ENCODE measurements around the gene ATE1. TPM values are rescaled to one million over a fixed set of nuclear protein-coding genes. Genes with fewer than 3 reads are reported as not detected.
A peak's percentile ranks its signal among the peaks of the same experiment; 100 is the strongest.
"Not testable (repeated sequence)": the region's sequence is repeated elsewhere in the genome, so short reads cannot be mapped to it uniquely, and the experiment has no call there.

ATE1 gene
- total and polyA plus RNA-seq, 4 donors: 4.2 to 47.8 (median 13.2) TPM

GRCh38 chr10:121926157-121926556, 1.7 kb downstream of the ATE1 start:
- peak in 1 of 3 donors; percentile 32 for DNase-seq
- 72 to 77% methylated on average over 4 of the region's 4 CpGs for WGBS, 2 donors
- Histone ChIP-seq H3K27ac (ENCODE audit: low read depth in 1 of 2, low read length in 1 of 2) (no peak overlapping the region), H3K9me3 (ENCODE audit: control insufficient read depth in 4 of 4, insufficient read depth in 3 of 4, low read length in 3 of 4) (no peaks in the 10 kb centered on the region), H3K4me3 (no peak overlapping the region), H3K9ac (ENCODE audit: insufficient read depth in 1 of 2, low read length in 2 of 2) (peak overlapping the region in 1 of 2 donors; percentile 92), H3K4me1 (ENCODE audit: control insufficient read depth in 5 of 5, insufficient read depth in 5 of 5, low read length in 5 of 5) (peaks cover 0 to 12% (median 3%) of the 10 kb centered on the region in 5 donors), H3K27me3 (ENCODE audit: control insufficient read depth in 3 of 3, insufficient read depth in 3 of 3, low read length in 2 of 3) (no peaks in the 10 kb centered on the region), H3K36me3 (ENCODE audit: control insufficient read depth in 4 of 4, insufficient read depth in 4 of 4, low read length in 4 of 4) (peaks cover 0 to 6% (median 3%) of the 10 kb centered on the region in 4 donors)
- TF ChIP-seq CTCF (IDR thresholded peaks at IDR 0.05; ENCODE audit: control extremely low read depth, extremely low read depth): no peak
- ATAC-seq (ENCODE audit: insufficient read depth, low FRiP score): no peak

- Histone ChIP-seq H3K9ac (ENCODE audit: insufficient read depth in 1 of 2, low read length in 2 of 2) (no peak overlapping the region), H3K27me3 (ENCODE audit: control insufficient read depth in 3 of 3, insufficient read depth in 3 of 3, low read length in 2 of 3) (no peaks in the 10 kb centered on the region), H3K9me3 (ENCODE audit: control insufficient read depth in 4 of 4, insufficient read depth in 3 of 4, low read length in 3 of 4) (no peaks in the 10 kb centered on the region), H3K27ac (ENCODE audit: low read depth in 1 of 2, low read length in 1 of 2) (peak overlapping the region in 1 of 2 donors; percentile 5), H3K4me1 (ENCODE audit: control insufficient read depth in 5 of 5, insufficient read depth in 5 of 5, low read length in 5 of 5) (peaks cover 0 to 8% (median 0%) of the 10 kb centered on the region in 5 donors), H3K4me3 (no peak overlapping the region), H3K36me3 (ENCODE audit: control insufficient read depth in 4 of 4, insufficient read depth in 4 of 4, low read length in 4 of 4) (peaks cover 5 to 13% (median 7%) of the 10 kb centered on the region in 4 donors)
- ATAC-seq (ENCODE audit: insufficient read depth, low FRiP score): no peak
- TF ChIP-seq CTCF (IDR thresholded peaks at IDR 0.05; ENCODE audit: control extremely low read depth, extremely low read depth): no peak
- no peak for DNase-seq
- WGBS, 2 donors: 73 to 92% methylated on average over 10 of the region's 10 CpGs
Observed at GRCh38 chr10:121921238-121921931, 6.4 kb downstream of the ATE1 start.

- H3K4me3 ChIP-seq: no peak overlapping the region
- DNase-seq: no peak
- peaks cover 6 to 16% (median 7%) of the 10 kb centered on the region in 4 donors for H3K36me3 ChIP-seq (ENCODE audit: control insufficient read depth in 4 of 4, insufficient read depth in 4 of 4, low read length in 4 of 4)
- H3K9me3 ChIP-seq (ENCODE audit: control insufficient read depth in 4 of 4, insufficient read depth in 3 of 4, low read length in 3 of 4): no peaks in the 10 kb centered on the region
- H3K9ac ChIP-seq (ENCODE audit: insufficient read depth in 1 of 2, low read length in 2 of 2): no peak overlapping the region
- H3K4me1 ChIP-seq (ENCODE audit: control insufficient read depth in 5 of 5, insufficient read depth in 5 of 5, low read length in 5 of 5): peaks cover 0 to 6% (median 0%) of the 10 kb centered on the region in 5 donors
- H3K27me3 ChIP-seq (ENCODE audit: control insufficient read depth in 3 of 3, insufficient read depth in 3 of 3, low read length in 2 of 3): no peaks in the 10 kb centered on the region
- ATAC-seq (ENCODE audit: insufficient read depth, low FRiP score): no peak
- WGBS, 2 donors: 83 to 89% methylated on average over 10 of the region's 10 CpGs
- no peak for TF ChIP-seq CTCF (IDR thresholded peaks at IDR 0.05; ENCODE audit: control extremely low read depth, extremely low read depth)
- H3K27ac ChIP-seq (ENCODE audit: low read depth in 1 of 2, low read length in 1 of 2): no peak overlapping the region
Observed at GRCh38 chr10:121919666-121920065, 8.2 kb downstream of the ATE1 start.

GRCh38 chr10:121918800-121919199, 9.0 kb downstream of the ATE1 start:
- WGBS, 2 donors: 98% methylated on average over 7 of the region's 7 CpGs
- not testable (repeated sequence) for ATAC-seq (ENCODE audit: insufficient read depth, low FRiP score)

More at GRCh38 chr10:121918800-121919199, 9.0 kb downstream of the ATE1 start:
- H3K4me3 ChIP-seq; H3K9ac ChIP-seq (ENCODE audit: insufficient read depth in 1 of 2, low read length in 2 of 2); H3K27me3 ChIP-seq (ENCODE audit: control insufficient read depth in 3 of 3, insufficient read depth in 3 of 3, low read length in 2 of 3); DNase-seq; H3K9me3 ChIP-seq (ENCODE audit: control insufficient read depth in 4 of 4, insufficient read depth in 3 of 4, low read length in 3 of 4); H3K4me1 ChIP-seq (ENCODE audit: control insufficient read depth in 5 of 5, insufficient read depth in 5 of 5, low read length in 5 of 5); H3K27ac ChIP-seq (ENCODE audit: low read depth in 1 of 2, low read length in 1 of 2): not testable (repeated sequence)
- peaks cover 6 to 18% (median 10%) of the 10 kb centered on the region in 4 donors for H3K36me3 ChIP-seq (ENCODE audit: control insufficient read depth in 4 of 4, insufficient read depth in 4 of 4, low read length in 4 of 4)
